ENCODE data around the gene NRG3.
"Not testable (repeated sequence)": the region's sequence is repeated elsewhere in the genome, so short reads cannot be mapped to it uniquely, and the experiment has no call there.

The NRG3 gene

DNA sequence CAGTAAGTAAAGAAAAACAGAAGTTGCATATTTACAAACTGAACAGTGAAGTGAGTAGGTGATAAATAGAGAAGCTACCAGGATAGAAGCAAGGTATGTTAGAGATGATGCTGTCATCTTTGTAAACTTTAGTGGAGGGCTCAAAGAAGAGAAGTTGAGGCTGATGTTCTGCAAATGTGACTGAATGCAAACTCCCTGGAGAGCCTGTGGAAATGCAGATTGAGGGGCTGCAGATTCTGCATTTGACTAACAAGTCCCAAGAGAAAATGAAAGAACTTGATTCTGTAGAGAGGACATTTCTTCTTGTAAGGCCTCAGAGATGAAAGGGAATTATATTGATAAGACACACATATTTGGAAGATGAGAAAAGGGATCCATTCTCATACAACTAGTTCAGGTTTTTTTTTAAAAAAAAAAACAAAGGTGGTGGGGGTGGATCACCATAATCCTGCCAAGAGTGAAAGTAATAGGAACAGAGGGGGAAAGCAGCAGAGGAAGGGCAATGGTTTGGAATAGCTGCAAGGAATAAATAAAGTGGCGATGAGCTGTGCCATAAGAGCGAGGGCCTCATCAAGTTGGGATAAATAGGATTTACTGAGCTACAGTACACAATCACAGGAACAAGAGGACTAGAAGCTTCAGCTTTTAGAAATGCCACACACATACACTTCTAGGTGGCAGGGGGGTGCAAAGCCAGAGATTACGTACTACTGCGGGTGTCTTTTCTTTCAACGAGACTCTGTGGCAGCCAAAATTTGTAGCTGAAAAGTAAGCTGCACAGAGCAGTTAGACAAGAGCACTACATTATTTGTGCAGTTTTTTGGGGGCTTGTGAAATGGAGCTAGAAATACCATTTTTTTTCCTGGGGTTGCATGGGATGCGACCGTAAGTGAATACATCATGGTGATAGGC lies 778.5 kb downstream of the NRG3 start:
- Mint-ChIP-seq H3K9me3 (peaks cover 10% of the 10 kb centered on the region), H3K27ac (no peak overlapping the region), H3K4me1 (ENCODE audit: low read depth) (no peaks in the 10 kb centered on the region), H3K27me3 (no peaks in the 10 kb centered on the region), H3K4me3 (no peak overlapping the region), H3K36me3 (ENCODE audit: low read depth) (no peaks in the 10 kb centered on the region)
- no peak for DNase-seq

DNA sequence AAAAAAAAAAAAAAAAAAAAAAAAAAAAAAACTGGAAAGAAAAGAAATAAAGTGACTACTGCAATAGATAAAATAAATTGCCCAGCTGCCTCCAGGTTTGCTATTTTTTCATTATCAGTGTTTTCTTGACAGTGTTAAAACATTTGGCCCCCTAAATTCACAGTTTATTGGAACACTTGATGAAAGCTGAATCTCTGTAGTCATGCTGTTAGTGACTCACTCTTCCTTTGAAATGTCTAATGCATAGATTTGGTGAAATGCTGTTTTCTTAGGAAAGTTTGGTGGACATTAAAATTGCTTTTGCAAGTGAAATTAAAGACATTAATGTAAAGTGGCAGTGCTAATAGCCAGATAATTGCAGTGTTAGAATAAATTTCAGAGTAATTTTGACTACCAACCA lies 785.2 kb downstream of the NRG3 start:
- no peaks in the 10 kb centered on the region for H3K9me3 Mint-ChIP-seq
- H3K36me3 Mint-ChIP-seq (ENCODE audit: low read depth) = no peaks in the 10 kb centered on the region
- no peak overlapping the region for H3K4me3 Mint-ChIP-seq
- H3K27ac Mint-ChIP-seq = no peak overlapping the region
- DNase-seq = no peak
- no peaks in the 10 kb centered on the region for H3K27me3 Mint-ChIP-seq
- no peaks in the 10 kb centered on the region for H3K4me1 Mint-ChIP-seq (ENCODE audit: low read depth)

DNA sequence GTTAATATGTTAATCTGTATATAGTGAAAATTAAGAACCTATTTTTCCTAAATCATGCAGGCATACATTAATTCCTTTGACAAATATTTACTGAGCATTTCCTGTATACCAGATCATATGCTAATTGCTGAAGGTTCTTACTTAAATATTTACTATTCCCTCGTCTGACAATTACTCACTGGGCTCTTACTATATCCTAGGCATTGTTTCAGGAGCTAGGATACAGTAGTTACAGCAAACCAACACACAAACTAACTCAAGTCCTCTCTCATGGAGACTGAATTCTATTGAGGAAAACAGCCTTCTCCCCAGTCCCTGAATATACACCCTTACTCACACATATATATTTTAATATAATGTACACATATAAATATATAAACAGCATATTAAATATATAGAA lies 786.0 kb downstream of the NRG3 start:
- no peaks in the 10 kb centered on the region for H3K9me3 Mint-ChIP-seq
- H3K4me3 Mint-ChIP-seq = no peak overlapping the region
- no peaks in the 10 kb centered on the region for H3K36me3 Mint-ChIP-seq (ENCODE audit: low read depth)
- DNase-seq = no peak
- H3K4me1 Mint-ChIP-seq (ENCODE audit: low read depth) = no peaks in the 10 kb centered on the region
- H3K27ac Mint-ChIP-seq = no peak overlapping the region
- H3K27me3 Mint-ChIP-seq = no peaks in the 10 kb centered on the region

DNA sequence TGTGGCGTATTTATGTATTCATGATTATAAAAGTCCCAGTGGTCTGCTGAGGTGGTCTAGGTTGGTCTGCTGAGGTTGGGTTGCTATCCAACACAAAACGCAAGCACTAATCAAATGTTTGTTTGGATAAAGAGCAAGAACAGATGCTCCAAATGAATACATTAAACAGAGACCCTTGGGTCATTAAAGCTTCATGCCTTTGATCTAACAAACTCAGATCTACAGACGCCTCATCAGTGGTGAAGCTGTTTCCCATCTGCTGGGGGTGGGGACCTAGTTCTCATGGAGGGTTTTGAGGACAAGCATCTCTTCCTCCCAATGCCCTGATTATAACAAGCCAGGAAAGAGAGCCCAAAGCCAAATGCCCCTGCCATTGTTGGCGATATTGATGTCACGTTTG lies 786.7 kb downstream of the NRG3 start:
- H3K27me3 Mint-ChIP-seq = no peaks in the 10 kb centered on the region
- no peaks in the 10 kb centered on the region for H3K9me3 Mint-ChIP-seq
- H3K36me3 Mint-ChIP-seq (ENCODE audit: low read depth) = no peaks in the 10 kb centered on the region
- H3K27ac Mint-ChIP-seq = no peak overlapping the region
- DNase-seq = no peak
- H3K4me1 Mint-ChIP-seq (ENCODE audit: low read depth) = no peaks in the 10 kb centered on the region
- H3K4me3 Mint-ChIP-seq = no peak overlapping the region

DNA sequence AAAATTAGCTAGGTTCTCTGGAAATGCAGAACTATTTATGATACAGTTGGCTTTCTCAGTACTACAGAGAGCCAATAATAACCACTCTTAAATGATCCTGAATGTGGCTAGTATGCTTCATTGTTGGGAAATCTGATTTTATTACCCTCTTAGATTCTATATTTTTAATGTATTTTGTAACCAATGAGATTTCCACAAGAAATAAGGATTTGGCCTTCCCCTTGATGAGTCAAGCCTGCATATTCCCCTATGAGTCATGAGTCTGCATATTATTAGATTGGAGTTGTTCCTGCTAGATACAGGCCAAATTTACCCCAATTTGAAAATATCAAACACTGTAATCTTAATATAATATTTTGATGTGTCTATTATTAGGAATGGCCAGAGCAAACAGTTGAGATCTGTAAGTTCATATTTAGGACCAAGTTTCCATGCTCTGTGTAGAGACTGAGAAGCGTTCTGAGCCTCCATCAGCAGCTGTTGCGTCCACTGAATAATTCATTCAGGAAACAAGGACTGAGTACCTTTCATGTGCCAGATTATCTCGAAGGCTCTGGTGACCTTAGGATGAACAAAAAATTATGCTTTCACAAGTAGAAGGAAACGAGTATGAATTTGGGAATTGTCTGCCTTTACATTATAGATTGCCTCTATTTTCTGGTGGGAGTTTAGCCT lies 793.4 kb downstream of the NRG3 start:
- H3K36me3 Mint-ChIP-seq (ENCODE audit: low read depth) = no peaks in the 10 kb centered on the region
- H3K27ac Mint-ChIP-seq = no peak overlapping the region
- peaks cover 17% of the 10 kb centered on the region for H3K9me3 Mint-ChIP-seq
- H3K4me1 Mint-ChIP-seq (ENCODE audit: low read depth) = no peaks in the 10 kb centered on the region
- DNase-seq = no peak
- H3K27me3 Mint-ChIP-seq = no peaks in the 10 kb centered on the region
- H3K4me3 Mint-ChIP-seq = no peak overlapping the region

DNA sequence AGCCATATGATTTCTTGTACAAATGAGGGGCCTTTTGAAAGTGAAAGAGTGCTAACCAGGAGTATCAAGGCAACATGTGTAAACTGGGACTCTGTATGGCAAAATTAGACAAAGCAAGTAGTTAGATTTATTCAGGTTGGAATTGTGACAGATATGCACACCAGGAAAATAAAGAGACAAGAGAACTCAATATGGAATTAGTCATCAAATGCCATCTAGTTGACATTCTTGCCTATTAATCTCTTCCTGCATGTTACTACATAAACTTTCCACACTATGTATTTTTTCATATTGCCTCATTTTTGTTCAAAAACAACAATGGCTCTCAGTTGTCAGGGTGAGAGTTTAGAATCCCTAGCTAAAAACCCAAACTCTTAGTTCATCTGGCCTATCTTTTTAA lies 799.0 kb downstream of the NRG3 start:
- DNase-seq = no peak
- Mint-ChIP-seq H3K4me1 (ENCODE audit: low read depth) (no peaks in the 10 kb centered on the region), H3K27me3 (no peaks in the 10 kb centered on the region), H3K36me3 (ENCODE audit: low read depth) (no peaks in the 10 kb centered on the region), H3K4me3 (no peak overlapping the region), H3K9me3 (peaks cover 22% of the 10 kb centered on the region), H3K27ac (no peak overlapping the region)

DNA sequence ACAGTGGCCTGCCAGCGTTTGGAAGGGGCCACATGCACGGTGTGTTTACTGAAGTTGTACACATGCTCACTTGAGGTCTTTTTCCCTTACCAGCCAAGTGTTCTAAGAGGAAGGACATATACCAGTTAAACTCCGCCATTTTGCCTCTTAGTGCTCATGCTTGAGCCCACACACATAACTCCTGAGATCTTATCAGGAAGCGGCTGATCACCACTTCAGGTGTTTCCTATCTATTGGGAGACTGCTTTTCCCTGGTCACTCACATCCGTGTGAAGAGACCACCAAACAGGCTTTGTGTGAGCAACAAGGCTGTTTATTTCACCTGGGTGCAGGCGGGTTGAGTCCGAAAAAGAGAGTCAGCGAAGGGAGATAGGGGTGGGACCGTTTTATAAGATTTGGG lies 802.9 kb downstream of the NRG3 start:
- not testable (repeated sequence) for H3K36me3 Mint-ChIP-seq (ENCODE audit: low read depth); H3K4me3 Mint-ChIP-seq; H3K4me1 Mint-ChIP-seq (ENCODE audit: low read depth); DNase-seq; H3K9me3 Mint-ChIP-seq; H3K27me3 Mint-ChIP-seq; H3K27ac Mint-ChIP-seq

DNA sequence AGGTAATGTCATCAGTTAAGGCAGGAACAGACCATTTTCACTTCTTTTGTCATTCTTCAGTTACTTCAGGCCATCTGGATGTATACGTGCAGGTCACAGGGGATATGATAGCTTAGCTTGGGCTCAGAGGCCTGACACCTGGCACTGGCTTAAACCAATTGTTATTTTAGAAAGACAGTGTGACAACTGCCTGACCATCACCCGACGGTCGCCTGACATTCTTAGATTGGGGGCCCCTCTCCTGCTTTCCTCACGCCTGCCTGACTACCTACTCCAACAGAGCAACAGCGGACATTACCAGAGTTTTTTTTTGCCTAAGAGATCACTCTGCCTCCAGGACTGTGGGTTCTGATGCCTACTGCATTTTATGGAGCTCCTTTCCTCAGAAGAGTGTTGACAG lies 803.5 kb downstream of the NRG3 start:
- not testable (repeated sequence) for H3K36me3 Mint-ChIP-seq (ENCODE audit: low read depth); H3K27ac Mint-ChIP-seq; DNase-seq; H3K4me1 Mint-ChIP-seq (ENCODE audit: low read depth); H3K27me3 Mint-ChIP-seq; H3K4me3 Mint-ChIP-seq; H3K9me3 Mint-ChIP-seq

DNA sequence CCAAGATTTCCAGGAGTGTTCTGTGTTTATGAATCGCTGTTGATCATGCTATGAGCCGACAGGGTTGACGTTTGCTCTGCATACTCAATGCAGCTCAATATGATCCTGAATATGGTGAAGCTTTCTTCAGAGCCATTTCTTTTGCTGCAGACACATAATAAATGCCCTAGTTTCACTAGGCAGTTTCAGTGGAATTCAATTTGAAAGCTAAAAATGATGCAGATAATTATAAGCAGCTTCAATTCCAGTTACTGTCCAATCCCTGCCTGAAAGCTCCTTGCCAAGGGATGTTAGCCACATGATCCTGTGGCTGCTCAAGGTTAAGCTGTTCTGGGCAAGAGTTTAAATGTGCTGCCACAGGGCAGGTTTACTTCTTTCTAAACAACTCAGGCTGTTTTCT lies 805.6 kb downstream of the NRG3 start:
- H3K4me1 Mint-ChIP-seq (ENCODE audit: low read depth) = no peaks in the 10 kb centered on the region
- H3K27me3 Mint-ChIP-seq = no peaks in the 10 kb centered on the region
- no peak overlapping the region for H3K27ac Mint-ChIP-seq
- H3K36me3 Mint-ChIP-seq (ENCODE audit: low read depth) = no peaks in the 10 kb centered on the region
- no peak overlapping the region for H3K4me3 Mint-ChIP-seq
- peaks cover 4% of the 10 kb centered on the region for H3K9me3 Mint-ChIP-seq
- no peak for DNase-seq

DNA sequence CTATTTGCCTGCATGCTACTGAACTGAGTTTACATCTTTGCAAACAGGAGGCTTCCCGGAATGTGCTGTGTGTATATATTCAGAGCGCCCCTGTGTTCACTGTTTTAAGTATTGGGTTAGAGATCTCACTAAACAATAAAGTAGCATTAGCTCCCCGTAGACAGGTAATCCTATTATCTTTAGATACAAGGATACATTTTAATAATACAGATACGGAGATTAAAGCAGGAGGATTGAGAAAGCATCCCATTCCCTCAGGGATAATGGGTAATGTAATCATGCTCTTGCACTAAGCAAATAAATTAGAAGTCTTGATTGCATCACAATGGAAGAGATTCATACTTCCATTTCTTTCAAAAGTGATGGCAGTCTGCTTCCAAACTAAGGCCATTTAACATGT lies 809.0 kb downstream of the NRG3 start:
- DNase-seq = no peak
- Mint-ChIP-seq H3K36me3 (ENCODE audit: low read depth) (no peaks in the 10 kb centered on the region), H3K27me3 (no peaks in the 10 kb centered on the region), H3K4me3 (no peak overlapping the region), H3K9me3 (no peaks in the 10 kb centered on the region), H3K27ac (no peak overlapping the region), H3K4me1 (ENCODE audit: low read depth) (no peaks in the 10 kb centered on the region)

DNA sequence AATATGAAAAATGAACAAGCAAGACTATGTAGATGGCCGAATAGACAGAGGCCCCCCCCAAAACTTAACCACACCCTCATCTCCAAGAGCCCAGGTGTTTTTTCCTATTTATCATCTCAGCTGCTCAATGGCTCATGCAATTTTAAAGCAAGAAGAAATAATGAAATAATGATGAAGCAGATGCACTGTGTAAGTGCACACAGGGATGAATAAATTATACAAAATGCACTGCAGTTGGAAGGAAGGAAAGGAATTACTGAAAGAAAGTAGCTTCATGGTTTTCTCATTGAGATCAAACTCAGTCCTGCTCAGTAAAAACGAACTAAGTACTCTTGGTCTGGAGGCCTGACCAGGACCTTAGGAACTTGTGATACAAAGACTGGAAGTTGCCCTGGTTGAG lies 810.1 kb downstream of the NRG3 start:
- Mint-ChIP-seq H3K4me3 (no peak overlapping the region), H3K27me3 (no peaks in the 10 kb centered on the region), H3K36me3 (ENCODE audit: low read depth) (no peaks in the 10 kb centered on the region)

DNA sequence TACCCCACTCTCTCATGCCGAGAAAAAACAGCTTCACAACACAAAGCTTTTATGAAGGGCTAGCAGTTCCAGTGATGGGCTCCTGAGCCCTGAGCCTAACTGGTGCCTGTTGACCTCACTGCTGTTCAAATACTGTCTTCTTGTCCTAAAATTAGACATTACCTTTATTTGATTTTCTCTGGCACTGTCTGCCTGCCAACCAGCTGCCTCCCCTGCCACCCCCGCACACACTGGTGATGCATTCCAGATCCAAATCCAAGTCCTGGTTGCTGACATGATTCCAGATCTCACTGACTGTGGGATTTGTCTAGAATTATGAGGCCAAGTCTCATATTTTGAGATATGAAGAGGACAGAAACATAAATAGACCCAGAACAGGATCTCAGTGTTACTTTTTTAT lies 816.2 kb downstream of the NRG3 start:
- H3K9me3 Mint-ChIP-seq = peaks cover 8% of the 10 kb centered on the region

More for the DNA sequence above, 810.1 kb downstream of the NRG3 start:
- Mint-ChIP-seq H3K4me1 (ENCODE audit: low read depth) (no peaks in the 10 kb centered on the region), H3K27ac (no peak overlapping the region), H3K9me3 (peaks cover 4% of the 10 kb centered on the region)
- no peak for DNase-seq

DNA sequence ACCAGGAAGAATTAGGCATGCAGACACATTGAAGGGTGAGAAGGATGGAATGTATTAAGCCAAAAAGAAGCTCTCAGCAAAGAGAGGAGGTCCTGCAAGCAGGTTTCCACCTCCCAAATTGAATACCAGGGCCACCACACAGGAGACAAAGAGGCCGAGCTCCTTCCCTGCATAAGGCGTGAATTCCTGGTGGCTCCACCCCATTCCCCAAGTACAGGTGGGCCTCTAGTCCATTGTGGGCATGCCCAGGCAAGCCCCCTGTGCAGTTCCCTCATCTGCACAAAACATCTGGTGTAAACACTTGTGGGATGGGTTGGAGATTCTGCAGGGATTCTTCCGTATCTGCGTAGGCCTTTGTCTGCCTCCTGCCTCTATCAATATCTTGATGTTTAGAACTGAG lies 817.5 kb downstream of the NRG3 start:
- Mint-ChIP-seq H3K4me3 (no peak overlapping the region), H3K27me3 (no peaks in the 10 kb centered on the region), H3K36me3 (ENCODE audit: low read depth) (no peaks in the 10 kb centered on the region), H3K9me3 (peaks cover 8% of the 10 kb centered on the region), H3K4me1 (ENCODE audit: low read depth) (no peaks in the 10 kb centered on the region), H3K27ac (no peak overlapping the region)
- no peak for DNase-seq

More for the DNA sequence above, 816.2 kb downstream of the NRG3 start:
- Mint-ChIP-seq H3K27ac (no peak overlapping the region), H3K4me3 (no peak overlapping the region), H3K4me1 (ENCODE audit: low read depth) (no peaks in the 10 kb centered on the region), H3K36me3 (ENCODE audit: low read depth) (no peaks in the 10 kb centered on the region), H3K27me3 (no peaks in the 10 kb centered on the region)
- no peak for DNase-seq

DNA sequence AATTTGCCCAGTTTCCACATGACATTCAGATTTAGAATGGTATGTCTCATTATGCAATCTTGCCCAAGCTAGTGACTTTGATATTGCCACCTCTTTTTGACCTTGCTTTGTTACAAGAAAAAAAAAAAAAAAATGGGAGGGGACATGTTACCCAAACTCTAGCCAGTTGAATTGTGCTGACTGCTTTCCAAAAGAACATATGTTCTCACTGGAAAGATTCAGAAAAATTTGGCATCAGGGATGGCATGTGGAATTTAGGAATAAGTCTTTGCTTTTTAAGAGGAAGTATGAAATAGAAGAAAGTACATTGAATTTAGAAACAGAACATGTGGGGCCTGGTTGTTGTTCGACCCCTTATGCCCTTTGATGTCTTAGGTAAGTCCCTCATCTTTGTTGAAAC lies 846.8 kb downstream of the NRG3 start:
- no peaks in the 10 kb centered on the region for H3K36me3 Mint-ChIP-seq (ENCODE audit: low read depth)
- no peaks in the 10 kb centered on the region for H3K27me3 Mint-ChIP-seq
- DNase-seq = no peak
- H3K4me3 Mint-ChIP-seq = no peak overlapping the region
- H3K4me1 Mint-ChIP-seq (ENCODE audit: low read depth) = no peaks in the 10 kb centered on the region
- peaks cover 20% of the 10 kb centered on the region for H3K9me3 Mint-ChIP-seq
- H3K27ac Mint-ChIP-seq = no peak overlapping the region

DNA sequence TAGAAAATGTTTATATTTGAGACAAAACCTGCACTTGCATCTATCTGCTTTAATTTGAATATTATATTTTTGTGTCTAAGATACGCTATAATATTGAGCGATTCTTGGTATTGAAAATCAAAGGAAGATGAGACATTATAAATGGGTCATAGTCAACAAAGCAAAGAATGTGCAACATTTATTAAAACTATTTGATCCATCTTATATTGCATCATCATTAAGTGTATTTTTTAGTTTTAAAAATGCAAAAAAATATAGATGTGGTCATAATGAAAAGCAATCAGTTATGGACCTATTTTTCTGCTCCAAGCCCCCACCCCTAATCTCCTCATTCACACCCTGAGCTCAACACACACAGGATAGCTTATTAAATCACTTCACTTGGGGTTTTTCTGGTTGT lies 847.3 kb downstream of the NRG3 start:
- Mint-ChIP-seq H3K9me3 (peaks cover 21% of the 10 kb centered on the region), H3K27ac (no peak overlapping the region), H3K27me3 (no peaks in the 10 kb centered on the region), H3K4me1 (ENCODE audit: low read depth) (no peaks in the 10 kb centered on the region), H3K36me3 (ENCODE audit: low read depth) (no peaks in the 10 kb centered on the region), H3K4me3 (no peak overlapping the region)
- no peak for DNase-seq
